ENCODE measurements around the gene SYT12. TPM values are rescaled to one million over a fixed set of nuclear protein-coding genes. Genes with fewer than 3 reads are reported as not detected.

The SYT12 gene
- total RNA-seq, 1 donor from 2014 or later, result 0.67 TPM

- no peaks in the 10 kb centered on the region for H4K20me1 ChIP-seq (ENCODE audit: low read depth)
- H3K27ac ChIP-seq, result no peak overlapping the region
- no peak overlapping the region for H3K9ac ChIP-seq
- H3K27me3 ChIP-seq, result no peaks in the 10 kb centered on the region
- no peak for TF ChIP-seq EZH2 (IDR thresholded peaks at IDR 0.05)
- TF ChIP-seq, protein P1, sequence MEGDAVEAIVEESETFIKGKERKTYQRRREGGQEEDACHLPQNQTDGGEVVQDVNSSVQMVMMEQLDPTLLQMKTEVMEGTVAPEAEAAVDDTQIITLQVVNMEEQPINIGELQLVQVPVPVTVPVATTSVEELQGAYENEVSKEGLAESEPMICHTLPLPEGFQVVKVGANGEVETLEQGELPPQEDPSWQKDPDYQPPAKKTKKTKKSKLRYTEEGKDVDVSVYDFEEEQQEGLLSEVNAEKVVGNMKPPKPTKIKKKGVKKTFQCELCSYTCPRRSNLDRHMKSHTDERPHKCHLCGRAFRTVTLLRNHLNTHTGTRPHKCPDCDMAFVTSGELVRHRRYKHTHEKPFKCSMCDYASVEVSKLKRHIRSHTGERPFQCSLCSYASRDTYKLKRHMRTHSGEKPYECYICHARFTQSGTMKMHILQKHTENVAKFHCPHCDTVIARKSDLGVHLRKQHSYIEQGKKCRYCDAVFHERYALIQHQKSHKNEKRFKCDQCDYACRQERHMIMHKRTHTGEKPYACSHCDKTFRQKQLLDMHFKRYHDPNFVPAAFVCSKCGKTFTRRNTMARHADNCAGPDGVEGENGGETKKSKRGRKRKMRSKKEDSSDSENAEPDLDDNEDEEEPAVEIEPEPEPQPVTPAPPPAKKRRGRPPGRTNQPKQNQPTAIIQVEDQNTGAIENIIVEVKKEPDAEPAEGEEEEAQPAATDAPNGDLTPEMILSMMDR (IDR thresholded peaks at IDR 0.05), result no peak
- TF ChIP-seq EZH2phosphoT487 (IDR thresholded peaks at IDR 0.05), result no peak
- Mint-ChIP-seq H3K27me3 (ENCODE audit: insufficient read depth, low read depth) (peaks cover 26% of the 10 kb centered on the region), H3K27ac (no peak overlapping the region), H3K4me1 (peaks cover 16% of the 10 kb centered on the region), H3K36me3 (no peaks in the 10 kb centered on the region), H3K4me3 (no peak overlapping the region), H3K9me3 (no peaks in the 10 kb centered on the region)
- H3K79me2 ChIP-seq (ENCODE audit: low read depth), result no peaks in the 10 kb centered on the region
- DNase-seq (ENCODE audit: low spot score), result no peak
- no peak overlapping the region for H2AFZ ChIP-seq (replicated peaks)
- no peaks in the 10 kb centered on the region for H3K36me3 ChIP-seq
- no peaks in the 10 kb centered on the region for H3F3A ChIP-seq (ENCODE audit: low read depth)
- H3K4me2 ChIP-seq, result no peak overlapping the region
- H3K4me1 ChIP-seq, result no peaks in the 10 kb centered on the region
- H3K4me3 ChIP-seq, result no peak overlapping the region
- H3K9me3 ChIP-seq (ENCODE audit: low read depth), result no peaks in the 10 kb centered on the region
Measured at GRCh38 chr11:66985508-66986177, 37.3 kb upstream of the SYT12 start.

DNA sequence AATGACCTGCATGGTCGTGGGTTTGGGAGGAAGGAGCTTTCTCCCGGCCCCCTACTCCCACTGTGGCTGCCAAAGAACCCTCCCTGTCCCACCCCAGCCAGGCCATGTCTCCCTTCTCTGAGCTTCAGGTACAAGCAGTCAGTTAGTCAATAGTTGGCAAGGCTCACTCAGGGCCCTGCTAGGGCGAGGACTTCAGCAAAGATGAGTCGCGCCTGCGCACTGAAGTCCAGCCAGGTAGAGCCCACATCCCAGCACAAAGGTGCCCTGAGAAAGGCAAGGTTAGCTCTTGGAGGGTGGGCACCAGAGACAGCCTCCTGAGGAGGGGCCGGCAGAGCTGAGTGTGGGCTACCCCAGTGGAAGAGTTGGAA, 36.8 kb upstream of the SYT12 start:
- Histone ChIP-seq H3K4me3 (no peak overlapping the region), H3K79me2 (ENCODE audit: low read depth) (no peaks in the 10 kb centered on the region), H3K27me3 (no peaks in the 10 kb centered on the region), H3F3A (ENCODE audit: low read depth) (no peaks in the 10 kb centered on the region), H2AFZ (replicated peaks) (no peak overlapping the region), H4K20me1 (ENCODE audit: low read depth) (no peaks in the 10 kb centered on the region), H3K4me2 (no peak overlapping the region), H3K27ac (no peak overlapping the region), H3K4me1 (no peaks in the 10 kb centered on the region), H3K9ac (no peak overlapping the region), H3K9me3 (ENCODE audit: low read depth) (no peaks in the 10 kb centered on the region), H3K36me3 (no peaks in the 10 kb centered on the region)
- no peak for DNase-seq (ENCODE audit: low spot score)
- Mint-ChIP-seq H3K4me3 (no peak overlapping the region), H3K9me3 (no peaks in the 10 kb centered on the region), H3K27me3 (ENCODE audit: insufficient read depth, low read depth) (peaks cover 26% of the 10 kb centered on the region), H3K4me1 (peaks cover 16% of the 10 kb centered on the region), H3K27ac (no peak overlapping the region), H3K36me3 (no peaks in the 10 kb centered on the region)
- no peak for TF ChIP-seq EZH2phosphoT487 (IDR thresholded peaks at IDR 0.05)
- TF ChIP-seq EZH2 (IDR thresholded peaks at IDR 0.05), result no peak
- TF ChIP-seq, protein P1 (IDR thresholded peaks at IDR 0.05), result no peak

DNA sequence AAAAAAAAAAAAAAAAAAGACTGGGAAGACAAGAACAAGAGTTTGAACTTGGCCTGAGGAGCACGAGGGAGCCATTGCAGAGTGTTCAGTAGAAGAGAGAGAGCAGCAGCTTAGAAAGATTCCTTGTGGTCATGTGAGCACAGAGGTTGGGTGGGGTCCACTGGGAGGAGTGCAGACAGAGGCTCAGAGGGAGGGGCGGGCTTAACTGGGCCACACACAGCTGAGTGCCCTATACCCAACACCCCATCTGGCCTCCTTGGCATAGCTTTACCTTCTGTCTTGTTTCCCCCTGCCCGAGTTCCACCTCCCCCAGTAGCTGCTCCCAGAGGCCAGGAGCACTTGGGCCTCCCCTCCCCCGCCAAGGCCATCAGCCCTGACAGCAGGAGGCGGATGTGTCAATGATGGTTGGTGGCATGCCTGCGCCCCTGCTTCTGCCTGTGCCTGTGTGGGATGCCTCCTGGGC, 35.7 kb upstream of the SYT12 start:
- Mint-ChIP-seq H3K4me3 (no peak overlapping the region), H3K4me1 (peaks cover 16% of the 10 kb centered on the region), H3K27ac (peak overlapping the region; percentile 80), H3K27me3 (ENCODE audit: insufficient read depth, low read depth) (peaks cover 26% of the 10 kb centered on the region), H3K36me3 (no peaks in the 10 kb centered on the region), H3K9me3 (no peaks in the 10 kb centered on the region)
- no peaks in the 10 kb centered on the region for H3K9me3 ChIP-seq (ENCODE audit: low read depth)
- H3K4me2 ChIP-seq, result no peak overlapping the region
- H3K79me2 ChIP-seq (ENCODE audit: low read depth), result no peaks in the 10 kb centered on the region
- H3K27me3 ChIP-seq, result no peaks in the 10 kb centered on the region
- H3F3A ChIP-seq (ENCODE audit: low read depth), result no peaks in the 10 kb centered on the region
- no peaks in the 10 kb centered on the region for H3K4me1 ChIP-seq
- no peak overlapping the region for H3K27ac ChIP-seq
- no peak overlapping the region for H2AFZ ChIP-seq (replicated peaks)
- H3K9ac ChIP-seq, result no peak overlapping the region
- no peaks in the 10 kb centered on the region for H4K20me1 ChIP-seq (ENCODE audit: low read depth)
- H3K36me3 ChIP-seq, result no peaks in the 10 kb centered on the region
- DNase-seq (ENCODE audit: low spot score), result no peak
- TF ChIP-seq, protein P1 (IDR thresholded peaks at IDR 0.05), result no peak
- TF ChIP-seq EZH2 (IDR thresholded peaks at IDR 0.05) (no peak), EZH2phosphoT487 (IDR thresholded peaks at IDR 0.05) (no peak)
- H3K4me3 ChIP-seq, result no peak overlapping the region

All from neural progenitor cell (in vitro differentiated cells).